Nephron (organoid): ENCODE data around the gene DROSHA.
"Not testable (repeated sequence)": the region's sequence is repeated elsewhere in the genome, so short reads cannot be mapped to it uniquely, and the experiment has no call there.

Source experiments
- H3K27ac Mint-ChIP-seq, 3 experiments: 2 replicates each; pipeline ENCODE4 v1.8.0; 2020; ENCODE audit warnings: mixed read lengths in 3 of 3, mild to moderate bottlenecking in 2 of 3, moderate library complexity in 1 of 3
- H3K27me3 Mint-ChIP-seq: 2 replicates; pipeline ENCODE4 v1.8.0; 2021; ENCODE audit warnings: low read depth, mild to moderate bottlenecking, moderate library complexity, mixed read lengths
- H3K36me3 Mint-ChIP-seq: 2 replicates; pipeline ENCODE4 v1.8.0; 2020; ENCODE audit warnings: low read depth, mixed read lengths
- H3K4me1 Mint-ChIP-seq: 2 replicates; pipeline ENCODE4 v1.8.0; 2020; ENCODE audit warnings: mixed read lengths
- H3K4me3 Mint-ChIP-seq, 3 experiments: 2 replicates each; pipeline ENCODE4 v1.8.0; 2020; ENCODE audit warnings: mild to moderate bottlenecking in 3 of 3, mixed read lengths in 3 of 3, moderate library complexity in 2 of 3
- H3K9me3 Mint-ChIP-seq: 2 replicates; pipeline ENCODE4 v1.8.0; 2020; ENCODE audit warnings: mixed read lengths
- TF ChIP-seq, protein P1 (sequence below), 3 experiments: fragments of 200-600 bp; sonication (generic); IDR thresholded peaks; one replicate each; pipeline ENCODE4 v1.5.0; 2021; ENCODE audit warnings: antibody characterized with exemption in 3 of 3; ENCODE audit not compliant: unreplicated experiment in 3 of 3

Gene DROSHA

DNA sequence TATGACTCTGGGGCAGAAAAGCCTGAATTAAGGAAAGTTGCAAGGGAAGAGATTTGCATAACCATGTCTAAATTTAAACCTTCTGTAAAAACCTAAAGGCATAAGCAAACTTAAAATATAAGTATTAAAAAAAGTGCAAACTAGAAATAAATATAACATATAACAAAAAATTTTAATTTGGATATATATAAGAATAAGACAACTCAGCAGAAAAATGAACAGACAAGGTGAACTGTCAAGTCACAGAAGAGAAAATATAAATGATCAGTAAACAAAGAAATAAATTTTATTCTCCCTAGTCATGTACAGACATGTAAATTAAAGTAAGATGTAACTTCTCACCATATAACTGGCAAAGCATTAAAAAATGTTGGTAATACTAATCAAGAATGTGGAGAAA lies 37.2 kb upstream of the DROSHA start:
- Mint-ChIP-seq H3K9me3 (peaks cover 16% of the 10 kb centered on the region), H3K4me3 (no peak overlapping the region), H3K27me3 (no peaks in the 10 kb centered on the region), H3K27ac (no peak overlapping the region), H3K4me1 (no peaks in the 10 kb centered on the region), H3K36me3 (peaks cover 6% of the 10 kb centered on the region)
- TF ChIP-seq, protein P1, sequence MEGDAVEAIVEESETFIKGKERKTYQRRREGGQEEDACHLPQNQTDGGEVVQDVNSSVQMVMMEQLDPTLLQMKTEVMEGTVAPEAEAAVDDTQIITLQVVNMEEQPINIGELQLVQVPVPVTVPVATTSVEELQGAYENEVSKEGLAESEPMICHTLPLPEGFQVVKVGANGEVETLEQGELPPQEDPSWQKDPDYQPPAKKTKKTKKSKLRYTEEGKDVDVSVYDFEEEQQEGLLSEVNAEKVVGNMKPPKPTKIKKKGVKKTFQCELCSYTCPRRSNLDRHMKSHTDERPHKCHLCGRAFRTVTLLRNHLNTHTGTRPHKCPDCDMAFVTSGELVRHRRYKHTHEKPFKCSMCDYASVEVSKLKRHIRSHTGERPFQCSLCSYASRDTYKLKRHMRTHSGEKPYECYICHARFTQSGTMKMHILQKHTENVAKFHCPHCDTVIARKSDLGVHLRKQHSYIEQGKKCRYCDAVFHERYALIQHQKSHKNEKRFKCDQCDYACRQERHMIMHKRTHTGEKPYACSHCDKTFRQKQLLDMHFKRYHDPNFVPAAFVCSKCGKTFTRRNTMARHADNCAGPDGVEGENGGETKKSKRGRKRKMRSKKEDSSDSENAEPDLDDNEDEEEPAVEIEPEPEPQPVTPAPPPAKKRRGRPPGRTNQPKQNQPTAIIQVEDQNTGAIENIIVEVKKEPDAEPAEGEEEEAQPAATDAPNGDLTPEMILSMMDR (IDR thresholded peaks at IDR 0.05; ENCODE audit: unreplicated experiment in 3 of 3), result no peak

DNA sequence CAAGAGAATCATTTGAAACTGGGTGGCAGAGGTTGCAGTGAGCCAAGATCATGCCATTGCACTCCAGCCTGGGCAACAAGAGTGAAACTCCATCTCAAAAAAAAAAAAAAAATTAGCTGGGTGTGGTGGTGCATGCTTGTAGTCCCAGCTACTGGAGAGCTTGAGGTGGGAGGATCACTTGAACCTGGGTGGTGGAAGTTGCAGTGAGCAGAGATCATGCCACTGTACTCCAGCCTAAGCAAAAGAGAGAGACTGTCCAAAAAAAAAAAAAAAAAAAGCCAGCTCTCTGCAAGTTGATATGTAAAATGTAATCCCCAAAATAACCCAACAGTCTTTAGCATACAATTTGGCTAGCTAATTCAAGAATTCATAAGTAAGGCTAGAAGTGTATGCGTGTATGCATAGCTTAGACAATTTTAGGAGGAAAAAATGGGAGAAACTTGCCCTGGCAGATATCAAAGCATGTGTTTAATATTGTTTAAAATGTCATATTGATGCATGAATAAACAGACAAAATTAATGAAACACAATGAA lies 36.5 kb upstream of the DROSHA start:
- no peaks in the 10 kb centered on the region for H3K27me3 Mint-ChIP-seq
- no peak overlapping the region for H3K4me3 Mint-ChIP-seq
- H3K9me3 Mint-ChIP-seq, result peaks cover 18% of the 10 kb centered on the region
- H3K4me1 Mint-ChIP-seq, result no peaks in the 10 kb centered on the region
- H3K27ac Mint-ChIP-seq, result no peak overlapping the region
- TF ChIP-seq, protein P1 (IDR thresholded peaks at IDR 0.05; ENCODE audit: unreplicated experiment in 3 of 3), result no peak
- peaks cover 6% of the 10 kb centered on the region for H3K36me3 Mint-ChIP-seq

DNA sequence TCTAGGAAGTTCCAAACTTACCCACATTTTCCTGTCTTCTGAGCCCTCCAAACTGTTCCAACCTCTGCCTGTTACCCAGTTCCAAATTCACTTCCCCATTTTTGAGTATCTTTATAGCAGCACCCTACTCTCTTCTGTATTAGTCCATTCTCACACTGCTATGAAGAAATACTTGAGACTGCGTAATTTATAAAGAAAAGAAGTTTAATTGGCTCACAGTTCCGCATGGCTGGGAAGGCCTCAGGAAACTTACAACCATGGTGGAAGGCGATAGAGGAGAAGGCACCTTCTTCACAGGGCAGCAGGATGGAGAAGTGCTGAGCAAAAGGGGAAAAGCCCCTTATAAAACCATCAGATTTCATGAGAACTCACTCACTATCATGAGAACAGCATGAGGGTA lies 34.5 kb upstream of the DROSHA start:
- not testable (repeated sequence) for H3K36me3 Mint-ChIP-seq, H3K27ac Mint-ChIP-seq, H3K27me3 Mint-ChIP-seq, H3K4me1 Mint-ChIP-seq, H3K4me3 Mint-ChIP-seq
- H3K9me3 Mint-ChIP-seq, result peaks cover 18% of the 10 kb centered on the region

DNA sequence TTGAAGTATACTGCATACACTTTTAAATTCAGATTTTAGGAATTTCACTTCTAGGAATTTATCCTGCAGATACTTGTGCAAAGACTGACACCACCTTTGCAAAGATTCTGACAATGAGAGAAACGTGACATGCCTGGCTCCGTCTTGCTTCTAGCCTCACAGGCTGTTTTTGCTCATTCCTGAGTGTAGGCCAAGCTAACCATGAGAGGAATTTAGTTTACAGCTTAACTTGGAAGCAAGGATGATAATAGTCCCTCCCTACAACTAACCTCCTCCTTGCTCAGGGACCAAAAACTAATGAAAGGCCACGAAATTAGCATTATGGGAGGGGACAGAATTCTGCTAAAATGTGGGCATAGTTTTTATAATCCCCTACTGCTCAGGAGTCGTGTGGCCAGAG lies 31.3 kb upstream of the DROSHA start:
- TF ChIP-seq, protein P1 (IDR thresholded peaks at IDR 0.05; ENCODE audit: unreplicated experiment in 3 of 3), result no peak
- Mint-ChIP-seq H3K27me3 (no peaks in the 10 kb centered on the region), H3K4me3 (no peak overlapping the region), H3K4me1 (no peaks in the 10 kb centered on the region), H3K36me3 (peaks cover 8% of the 10 kb centered on the region), H3K27ac (no peak overlapping the region), H3K9me3 (peaks cover 18% of the 10 kb centered on the region)

DNA sequence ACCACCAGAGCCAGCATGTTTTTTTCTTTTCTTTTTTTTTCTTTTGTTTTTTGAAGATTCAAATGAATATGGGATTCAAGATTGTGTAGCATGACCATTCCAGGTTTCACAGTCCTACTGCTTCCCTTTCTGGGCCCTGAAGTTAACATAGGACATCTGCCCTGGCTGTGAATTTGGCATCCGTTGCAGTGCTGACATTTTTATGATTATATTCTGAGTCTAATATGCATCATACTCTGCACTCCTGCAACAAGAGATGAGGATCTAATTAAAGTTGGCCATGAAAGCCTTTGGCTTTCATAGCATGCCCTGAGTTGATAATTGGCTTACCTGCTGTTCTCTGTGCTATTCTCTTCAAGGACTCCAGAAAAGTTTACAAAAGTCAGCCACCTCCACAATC lies 30.1 kb upstream of the DROSHA start:
- TF ChIP-seq, protein P1 (IDR thresholded peaks at IDR 0.05; ENCODE audit: unreplicated experiment in 3 of 3), result no peak

DNA sequence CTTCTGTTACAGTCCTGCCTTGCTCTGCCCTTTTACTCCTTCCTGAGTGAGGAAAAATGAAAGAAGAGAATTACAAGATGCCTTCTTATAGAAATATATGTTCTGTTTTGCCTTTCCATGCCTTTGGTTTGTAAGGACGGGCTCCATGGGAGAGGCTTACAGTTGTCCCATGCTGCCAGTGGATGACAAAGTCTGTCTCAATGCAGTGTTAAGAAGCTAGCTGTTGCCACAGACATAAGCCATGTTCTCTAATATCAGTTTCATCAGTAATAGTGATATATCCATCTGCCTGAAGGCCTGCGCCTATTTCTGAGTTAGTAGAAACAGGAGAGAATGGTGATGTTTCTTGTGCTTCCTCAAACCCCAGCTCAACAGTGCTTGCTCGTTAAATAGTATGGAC lies 28.0 kb upstream of the DROSHA start:
- TF ChIP-seq, protein P1 (IDR thresholded peaks at IDR 0.05; ENCODE audit: unreplicated experiment in 3 of 3), result no peak
- H3K4me1 Mint-ChIP-seq, result no peaks in the 10 kb centered on the region
- H3K36me3 Mint-ChIP-seq, result peaks cover 19% of the 10 kb centered on the region
- no peak overlapping the region for H3K27ac Mint-ChIP-seq
- H3K27me3 Mint-ChIP-seq, result no peaks in the 10 kb centered on the region
- no peak overlapping the region for H3K4me3 Mint-ChIP-seq
- H3K9me3 Mint-ChIP-seq, result peaks cover 6% of the 10 kb centered on the region

More for the DNA sequence above, 30.1 kb upstream of the DROSHA start:
- H3K4me1 Mint-ChIP-seq, result no peaks in the 10 kb centered on the region
- no peaks in the 10 kb centered on the region for H3K27me3 Mint-ChIP-seq
- no peak overlapping the region for H3K4me3 Mint-ChIP-seq
- H3K27ac Mint-ChIP-seq, result no peak overlapping the region
- H3K36me3 Mint-ChIP-seq, result peaks cover 11% of the 10 kb centered on the region
- H3K9me3 Mint-ChIP-seq, result peaks cover 18% of the 10 kb centered on the region
